OCI-LY3 (cell line): ENCODE data around the gene ZNF440.
"Not testable (repeated sequence)": the region's sequence is repeated elsewhere in the genome, so short reads cannot be mapped to it uniquely, and the experiment has no call there.

Experiments used
- H2AFZ ChIP-seq: fragments of 200-600, 300-600 bp; shearing (Covaris generic); 2 replicates; pipeline ENCODE4 v1.6.0; 2014; ENCODE audit warnings: antibody characterized with exemption, low read depth, low read length
- H3K27ac ChIP-seq: fragments of 200-600, 300-600 bp; sonication (generic); 2 replicates; pipeline ENCODE4 v1.5.1; 2014; ENCODE audit warnings: mild to moderate bottlenecking, low read length, moderate library complexity, mixed read lengths
- H3K27me3 ChIP-seq: fragments of 200-600, 300-600 bp; sonication (generic); 2 replicates; pipeline ENCODE4 v1.6.1; 2014; ENCODE audit warnings: low read depth, low read length, mixed read lengths
- H3K36me3 ChIP-seq: fragments of 200-600, 300-600 bp; sonication (generic); replicated peaks from 2 replicates; pipeline ENCODE3; 2014; ENCODE audit warnings: low read depth, low read length, mixed read lengths
- H3K4me1 ChIP-seq: fragments of 300-600, 200-600 bp; sonication (generic); 2 replicates; pipeline ENCODE4 v1.6.1; 2014; ENCODE audit warnings: low read length, mixed read lengths
- H3K4me2 ChIP-seq: fragments of 200-600, 300-600 bp; sonication (generic); 2 replicates; pipeline ENCODE4 v1.6.1; 2014; ENCODE audit warnings: low read length, mixed read lengths
- H3K4me3 ChIP-seq: fragments of 300-600, 200-600 bp; sonication (generic); 2 replicates; pipeline ENCODE4 v1.5.1; 2014; ENCODE audit warnings: antibody characterized with exemption, mild to moderate bottlenecking, low read length, moderate library complexity
- H3K79me2 ChIP-seq: fragments of 300-600, 200-600 bp; shearing (Covaris generic); 2 replicates; pipeline ENCODE4 v1.6.1; 2014; ENCODE audit warnings: mild to moderate bottlenecking, low read length, mixed read lengths
- H3K9ac ChIP-seq: fragments of 300-600, 200-600 bp; shearing (Covaris generic); 2 replicates; pipeline ENCODE4 v1.6.0; 2014; ENCODE audit warnings: mild to moderate bottlenecking, low read length, moderate library complexity
- H3K9me3 ChIP-seq: fragments of 200-600, 300-600 bp; shearing (Covaris generic); 2 replicates; pipeline ENCODE4 v1.6.1; 2014; ENCODE audit warnings: low read length, mixed read lengths; ENCODE audit not compliant: insufficient read depth
- H4K20me1 ChIP-seq: fragments of 200-600, 300-600 bp; sonication (generic); 2 replicates; pipeline ENCODE4 v1.6.1; 2016; ENCODE audit warnings: low read length, mixed read lengths; ENCODE audit not compliant: insufficient read depth
- EZH2phosphoT487 ChIP-seq: fragments of 200-600 bp; shearing (Covaris generic); IDR thresholded peaks from 2 replicates; pipeline ENCODE4 v1.6.1; 2018; ENCODE audit warnings: antibody characterized with exemption, mixed run types, low read depth
- TF ChIP-seq, protein P1 (sequence below): fragments of 200-600, 300-600 bp; sonication (generic); IDR thresholded peaks from 2 replicates; pipeline ENCODE4 v1.5.1; 2014; ENCODE audit warnings: antibody characterized with exemption, low read length, low read depth

The ZNF440 gene

DNA sequence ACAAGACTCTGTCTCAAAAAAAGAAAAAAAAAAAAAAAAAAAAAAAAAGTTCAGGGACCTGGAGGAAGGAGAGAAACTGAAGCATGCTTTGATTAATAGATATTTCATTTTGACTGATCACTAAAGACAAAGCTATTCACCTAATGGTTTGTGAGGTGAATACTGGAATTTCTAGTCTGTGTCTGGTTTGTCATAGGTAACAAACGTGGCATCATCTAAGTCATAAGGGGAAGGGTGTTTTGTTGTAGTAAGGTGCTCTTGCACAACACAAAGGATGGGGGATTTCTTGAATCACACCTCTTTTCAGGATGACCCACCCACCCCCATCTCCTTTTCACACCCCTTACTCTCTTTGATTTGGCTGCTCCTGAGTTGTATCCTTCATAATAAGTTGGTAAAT is 59.7 kb downstream of the ZNF440 start:
- Histone ChIP-seq H3K27me3 (no peaks in the 10 kb centered on the region), H3K9me3 (peaks cover 3% of the 10 kb centered on the region; the same call in 1 of the 2 replicates), H2AFZ (no peak overlapping the region)

DNA sequence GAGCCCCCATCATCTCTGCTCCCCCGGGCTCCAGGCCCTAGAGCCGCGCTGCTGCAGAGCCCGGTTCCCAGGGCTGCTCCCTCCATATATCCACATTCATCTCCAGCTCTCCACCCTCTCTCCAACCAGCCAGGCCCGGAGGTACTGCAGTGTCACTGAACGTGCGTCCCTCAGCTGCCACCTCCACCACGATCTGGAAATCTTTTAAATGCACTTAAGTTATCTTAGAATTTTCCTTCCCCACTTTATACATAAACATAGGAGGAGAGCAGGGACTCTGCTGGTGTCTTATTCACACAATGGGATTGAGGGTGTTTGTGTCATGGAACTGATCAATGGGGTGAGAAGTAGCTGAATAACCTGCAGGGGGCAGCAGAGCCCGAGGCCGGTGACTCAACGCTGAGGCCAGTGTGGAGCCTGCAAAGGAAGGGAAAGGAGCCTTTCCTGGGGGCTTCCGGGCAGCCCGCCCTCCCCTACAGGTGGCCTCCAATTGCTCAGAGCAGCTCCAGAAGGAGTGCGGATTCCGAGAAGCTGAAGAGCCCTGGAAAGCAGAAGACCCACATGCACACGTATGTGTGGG is 65.7 kb downstream of the ZNF440 start:
- H3K27me3 ChIP-seq, H3K9ac ChIP-seq, H3K9me3 ChIP-seq, H4K20me1 ChIP-seq, H3K4me3 ChIP-seq, H3K4me1 ChIP-seq, H3K4me2 ChIP-seq, H3K27ac ChIP-seq, H3K79me2 ChIP-seq, H3K36me3 ChIP-seq, H2AFZ ChIP-seq: not testable (repeated sequence)
- TF ChIP-seq, protein P1, sequence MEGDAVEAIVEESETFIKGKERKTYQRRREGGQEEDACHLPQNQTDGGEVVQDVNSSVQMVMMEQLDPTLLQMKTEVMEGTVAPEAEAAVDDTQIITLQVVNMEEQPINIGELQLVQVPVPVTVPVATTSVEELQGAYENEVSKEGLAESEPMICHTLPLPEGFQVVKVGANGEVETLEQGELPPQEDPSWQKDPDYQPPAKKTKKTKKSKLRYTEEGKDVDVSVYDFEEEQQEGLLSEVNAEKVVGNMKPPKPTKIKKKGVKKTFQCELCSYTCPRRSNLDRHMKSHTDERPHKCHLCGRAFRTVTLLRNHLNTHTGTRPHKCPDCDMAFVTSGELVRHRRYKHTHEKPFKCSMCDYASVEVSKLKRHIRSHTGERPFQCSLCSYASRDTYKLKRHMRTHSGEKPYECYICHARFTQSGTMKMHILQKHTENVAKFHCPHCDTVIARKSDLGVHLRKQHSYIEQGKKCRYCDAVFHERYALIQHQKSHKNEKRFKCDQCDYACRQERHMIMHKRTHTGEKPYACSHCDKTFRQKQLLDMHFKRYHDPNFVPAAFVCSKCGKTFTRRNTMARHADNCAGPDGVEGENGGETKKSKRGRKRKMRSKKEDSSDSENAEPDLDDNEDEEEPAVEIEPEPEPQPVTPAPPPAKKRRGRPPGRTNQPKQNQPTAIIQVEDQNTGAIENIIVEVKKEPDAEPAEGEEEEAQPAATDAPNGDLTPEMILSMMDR: peak; percentile 23

More for the DNA sequence above, 59.7 kb downstream of the ZNF440 start:
- Histone ChIP-seq H3K27ac (no peak overlapping the region), H3K4me2 (no peak overlapping the region), H3K79me2 (no peaks in the 10 kb centered on the region), H3K4me3 (no peak overlapping the region), H3K9ac (no peak overlapping the region), H3K36me3 (peaks cover 6% of the 10 kb centered on the region), H3K4me1 (peaks cover 9% of the 10 kb centered on the region), H4K20me1 (no peaks in the 10 kb centered on the region)
- no peak for TF ChIP-seq EZH2phosphoT487
- TF ChIP-seq, protein P1: no peak

DNA sequence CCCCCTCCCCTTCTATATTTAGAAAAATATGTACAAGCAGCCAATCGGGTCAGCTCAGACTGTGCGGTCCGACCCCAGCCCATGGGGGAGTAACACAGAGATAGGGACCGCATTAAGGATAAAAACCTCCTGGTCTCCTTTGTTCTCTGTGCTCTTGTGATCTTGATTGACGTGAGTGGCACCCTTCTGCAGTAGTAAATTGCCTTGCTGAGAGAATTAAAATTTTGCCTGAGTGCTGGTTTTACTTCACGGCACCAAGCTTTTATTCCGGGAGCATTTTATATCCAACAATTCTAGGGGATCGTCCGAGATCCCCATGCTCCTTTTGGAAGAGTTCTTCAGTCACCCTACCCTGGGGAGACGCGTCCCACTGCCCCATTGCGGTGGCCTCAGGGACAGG is 66.5 kb downstream of the ZNF440 start:
- TF ChIP-seq, protein P1: no peak
- no peak for TF ChIP-seq EZH2phosphoT487
- H3K4me3 ChIP-seq: no peak overlapping the region
- H3K4me1 ChIP-seq: peaks cover 2% of the 10 kb centered on the region
- no peaks in the 10 kb centered on the region for H3K27me3 ChIP-seq
- no peaks in the 10 kb centered on the region for H3K9me3 ChIP-seq
- no peaks in the 10 kb centered on the region for H3K79me2 ChIP-seq
- H3K27ac ChIP-seq: no peak overlapping the region
- no peak overlapping the region for H3K4me2 ChIP-seq
- H4K20me1 ChIP-seq: no peaks in the 10 kb centered on the region
- H2AFZ ChIP-seq: no peak overlapping the region
- H3K9ac ChIP-seq: no peak overlapping the region
- no peaks in the 10 kb centered on the region for H3K36me3 ChIP-seq

DNA sequence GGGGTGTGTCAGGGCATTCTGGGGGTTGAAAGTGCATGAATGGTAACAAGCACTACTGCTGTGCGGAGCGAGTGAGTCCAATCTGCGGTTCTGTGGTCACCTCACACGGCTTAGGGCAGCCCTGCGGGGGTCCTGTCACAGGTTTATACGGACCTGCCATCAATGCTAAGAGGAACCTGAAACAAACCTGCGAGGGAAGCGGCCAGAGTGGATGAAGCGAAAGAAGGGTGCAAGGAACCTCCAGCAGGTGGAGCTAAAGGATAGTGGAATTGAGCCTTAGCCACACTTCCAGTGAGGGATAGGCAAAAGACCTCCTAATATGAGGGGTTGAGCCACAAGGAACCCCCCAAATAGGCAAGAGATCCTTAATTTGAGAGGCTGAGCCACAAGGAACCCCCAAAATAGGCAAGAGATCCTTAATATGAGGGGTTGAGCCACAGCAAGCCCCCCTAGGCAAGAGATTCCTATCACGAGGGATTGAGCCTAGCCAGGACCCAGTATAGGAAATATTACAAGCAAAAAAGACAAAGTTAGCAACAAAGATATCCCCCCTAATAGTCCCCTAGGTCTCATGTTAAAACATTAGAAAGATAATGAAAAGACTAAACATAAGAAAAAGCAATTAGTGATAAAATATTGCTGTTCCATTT is 67.2 kb downstream of the ZNF440 start:
- no peaks in the 10 kb centered on the region for H3K79me2 ChIP-seq
- no peaks in the 10 kb centered on the region for H3K9me3 ChIP-seq
- H3K9ac ChIP-seq: no peak overlapping the region
- no peak overlapping the region for H3K4me3 ChIP-seq
- no peak overlapping the region for H2AFZ ChIP-seq
- peak overlapping the region; percentile 28; the same call in 1 of the 2 replicates for H3K4me2 ChIP-seq
- no peak overlapping the region for H3K27ac ChIP-seq
- no peaks in the 10 kb centered on the region for H3K4me1 ChIP-seq
- TF ChIP-seq, protein P1: peak; percentile 80
- no peak for TF ChIP-seq EZH2phosphoT487
- no peaks in the 10 kb centered on the region for H4K20me1 ChIP-seq
- no peaks in the 10 kb centered on the region for H3K36me3 ChIP-seq
- no peaks in the 10 kb centered on the region for H3K27me3 ChIP-seq
